NCI-H526 (cell line): ENCODE results near the gene RNASEH2B.

ENCODE experiments used
- DNase-seq, 2 experiments: peaks; one replicate each; lab custom pipeline; 2025; lab: John Stamatoyannopoulos, UW

Gene RNASEH2B

GRCh38 chr13:50995854-50996253 lies 86.3 kb downstream of the RNASEH2B start:
- no peak for DNase-seq

- DNase-seq: no peak
These were observed 88.7 kb downstream of the RNASEH2B start for GRCh38 chr13:50998326-50998725.

GRCh38 chr13:50999641-51000040 lies 90.0 kb downstream of the RNASEH2B start:
- no peak for DNase-seq

- DNase-seq: no peak
These were observed 90.5 kb downstream of the RNASEH2B start for GRCh38 chr13:51000061-51000460.

GRCh38 chr13:51000571-51001260 lies 91.1 kb downstream of the RNASEH2B start:
- DNase-seq: no peak

- DNase-seq: no peak
These were observed 91.7 kb downstream of the RNASEH2B start for GRCh38 chr13:51001335-51001734.

GRCh38 chr13:51002736-51003135 lies 93.1 kb downstream of the RNASEH2B start:
- DNase-seq: no peak

- no peak for DNase-seq
These were observed 94.1 kb downstream of the RNASEH2B start for GRCh38 chr13:51003642-51004041.

- no peak for DNase-seq
These were observed 94.7 kb downstream of the RNASEH2B start for GRCh38 chr13:51004111-51004865.

- DNase-seq: no peak
These were observed 95.4 kb downstream of the RNASEH2B start for GRCh38 chr13:51004918-51005460.

- no peak for DNase-seq
These were observed 96.0 kb downstream of the RNASEH2B start for GRCh38 chr13:51005566-51005965.
